Activated effector memory CD4-positive, alpha-beta T cell treated with anti-CD3 and anti-CD28 coated beads, Interleukin-2, amount 50 U/mL, for 16 hours (primary cell): ENCODE measurements around the gene ZACN.

Experiments used
- DNase-seq: peaks from one replicate; pipeline ENCODE4 v3.0.0-alpha.2; 2020

ZACN gene

GRCh38 chr17:76082326-76083251 is 3.6 kb downstream of the ZACN start:
- DNase-seq = no peak

- DNase-seq = no peak
Measured at GRCh38 chr17:76083536-76084182, 4.7 kb downstream of the ZACN start.

GRCh38 chr17:76085066-76085730 is 6.2 kb downstream of the ZACN start:
- no peak for DNase-seq

- no peak for DNase-seq
Measured at GRCh38 chr17:76085731-76086366, 6.9 kb downstream of the ZACN start.

GRCh38 chr17:76086384-76086783 is 7.4 kb downstream of the ZACN start:
- DNase-seq = no peak

GRCh38 chr17:76087531-76087930 is 8.5 kb downstream of the ZACN start:
- no peak for DNase-seq

GRCh38 chr17:76088041-76088867 is 9.3 kb downstream of the ZACN start:
- DNase-seq = no peak

- no peak for DNase-seq
Measured at GRCh38 chr17:76088868-76089576, 10.0 kb downstream of the ZACN start.

- DNase-seq = no peak
Measured at GRCh38 chr17:76089680-76090516, 10.9 kb downstream of the ZACN start.

GRCh38 chr17:76090517-76091129 is 11.6 kb downstream of the ZACN start:
- no peak for DNase-seq

GRCh38 chr17:76091526-76092286 is 12.7 kb downstream of the ZACN start:
- DNase-seq = no peak

GRCh38 chr17:76092526-76093413 is 13.8 kb downstream of the ZACN start:
- no peak for DNase-seq

- no peak for DNase-seq
Measured at GRCh38 chr17:76094046-76094445, 15.1 kb downstream of the ZACN start.

GRCh38 chr17:76095943-76096342 is 17.0 kb downstream of the ZACN start:
- DNase-seq = no peak

- DNase-seq = no peak
Measured at GRCh38 chr17:76097716-76098295, 18.8 kb downstream of the ZACN start.

- no peak for DNase-seq
Measured at GRCh38 chr17:76102944-76103273, 23.9 kb downstream of the ZACN start.

- peak; percentile 97 for DNase-seq
Measured at GRCh38 chr17:76103274-76104139, 24.5 kb downstream of the ZACN start, which contains the start of gene EXOC7. TSS of gene EXOC7 (minus strand) at chr17:76103787. CDS start at chr17:76103692, 95 bp downstream.
